HPDE6-E6E7 (cell line): ENCODE results near the gene NOP9.

Source experiments
- DNase-seq: peaks from one replicate; pipeline ENCODE4 v3.0.0; 2011; ENCODE audit warnings: missing footprints; ENCODE audit errors: extremely low spot score

The NOP9 gene, protein sequence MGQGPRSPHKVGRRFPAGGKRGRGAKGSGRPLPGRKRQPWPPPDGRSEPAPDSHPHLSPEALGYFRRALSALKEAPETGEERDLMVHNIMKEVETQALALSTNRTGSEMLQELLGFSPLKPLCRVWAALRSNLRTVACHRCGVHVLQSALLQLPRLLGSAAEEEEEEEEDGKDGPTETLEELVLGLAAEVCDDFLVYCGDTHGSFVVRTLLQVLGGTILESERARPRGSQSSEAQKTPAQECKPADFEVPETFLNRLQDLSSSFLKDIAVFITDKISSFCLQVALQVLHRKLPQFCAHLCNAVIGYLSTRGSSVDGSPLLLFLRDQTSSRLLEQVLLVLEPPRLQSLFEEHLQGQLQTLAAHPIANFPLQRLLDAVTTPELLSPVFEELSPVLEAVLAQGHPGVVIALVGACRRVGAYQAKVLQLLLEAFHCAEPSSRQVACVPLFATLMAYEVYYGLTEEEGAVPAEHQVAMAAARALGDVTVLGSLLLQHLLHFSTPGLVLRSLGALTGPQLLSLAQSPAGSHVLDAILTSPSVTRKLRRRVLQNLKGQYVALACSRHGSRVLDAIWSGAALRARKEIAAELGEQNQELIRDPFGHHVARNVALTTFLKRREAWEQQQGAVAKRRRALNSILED

DNA sequence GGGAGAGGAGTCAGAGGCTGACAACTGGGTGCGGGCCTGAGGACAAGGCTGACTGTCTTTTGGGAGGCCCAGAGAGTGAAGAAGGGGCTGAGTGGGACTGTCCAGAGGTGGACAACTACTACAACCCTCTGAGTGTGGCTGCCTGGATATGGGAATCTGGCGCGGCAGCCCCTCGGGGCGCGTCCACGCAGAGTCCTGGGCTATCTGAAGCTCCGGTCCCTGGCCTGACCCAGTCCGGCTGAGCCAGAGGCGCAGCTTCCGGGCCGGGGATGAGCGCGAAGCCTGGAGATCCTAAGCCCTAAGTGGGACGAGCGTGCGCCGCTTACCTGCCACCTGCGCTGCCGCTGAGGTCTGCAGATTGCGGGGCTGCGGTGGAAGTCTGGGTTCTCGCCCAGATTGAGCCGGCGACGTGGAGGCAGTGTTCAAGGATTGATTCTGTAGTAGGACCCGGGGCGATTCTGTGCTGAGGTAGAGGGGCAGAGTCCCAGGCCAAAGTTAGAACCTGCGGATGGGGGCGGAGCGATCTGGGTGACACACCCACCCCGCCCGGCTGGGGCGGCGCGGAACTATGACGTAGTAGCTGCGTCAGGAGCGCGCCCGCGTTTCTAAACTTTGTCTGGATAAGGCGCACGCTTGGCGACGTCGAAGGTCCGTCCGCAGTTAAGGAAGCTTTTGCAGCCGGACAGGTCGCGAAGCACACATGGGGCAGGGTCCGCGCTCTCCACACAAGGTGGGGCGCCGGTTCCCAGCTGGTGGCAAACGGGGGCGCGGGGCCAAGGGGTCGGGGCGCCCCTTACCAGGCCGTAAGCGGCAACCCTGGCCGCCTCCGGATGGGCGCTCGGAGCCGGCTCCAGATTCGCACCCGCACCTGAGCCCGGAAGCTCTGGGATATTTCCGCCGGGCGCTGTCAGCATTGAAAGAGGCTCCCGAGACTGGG, at the start of gene NOP9, which contains the start of gene DHRS1:
TSS of gene NOP9 (plus strand) at position 596 of the 937 bp plus-strand sequence. CDS start at position 701, 105 bp downstream.
TSS of gene DHRS1 (minus strand) at position 526 of the 937 bp plus-strand sequence. CDS start 674 bp downstream, outside the sequence.
- peak; percentile 76 for DNase-seq

DNA sequence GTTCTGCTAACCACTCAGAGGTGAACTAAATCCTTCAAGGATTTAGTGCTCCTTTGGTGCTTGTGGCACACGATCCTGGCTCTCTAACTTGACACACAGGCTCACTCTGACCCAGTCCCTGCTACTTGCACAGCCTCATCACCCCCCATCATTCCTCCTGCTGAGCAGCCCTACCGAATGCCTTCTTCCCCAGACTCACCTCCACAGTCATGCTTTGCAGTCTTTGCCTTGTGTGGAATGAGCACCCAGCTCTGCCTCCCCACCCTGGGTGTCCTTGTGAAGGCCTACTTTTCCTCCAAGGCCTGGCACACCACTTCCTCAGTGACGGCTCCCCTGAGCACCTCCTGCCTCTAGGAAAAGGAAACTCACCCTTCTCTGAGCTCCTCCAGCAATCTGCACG, 49.3 kb upstream of the NOP9 start:
- DNase-seq, result no peak

DNA sequence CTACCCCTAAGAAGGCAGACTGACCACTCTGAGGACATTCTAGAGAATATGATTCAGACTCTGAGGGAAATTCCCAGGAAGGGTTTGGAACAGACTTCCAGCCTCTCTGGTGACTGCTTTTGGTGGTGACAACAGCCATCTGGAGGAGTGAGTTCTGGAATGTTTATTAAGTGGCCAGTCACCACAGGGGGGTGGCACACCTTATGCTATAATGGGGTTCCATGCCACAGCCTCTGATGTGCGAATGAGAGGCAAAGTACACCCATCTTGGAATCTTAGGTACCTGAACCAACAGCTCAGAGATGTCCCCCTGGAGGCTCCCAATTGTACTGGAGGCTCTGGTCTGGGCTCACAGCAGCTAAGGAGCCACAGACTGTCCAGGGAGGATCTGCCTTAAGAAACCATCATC, 47.8 kb upstream of the NOP9 start:
- no peak for DNase-seq

DNA sequence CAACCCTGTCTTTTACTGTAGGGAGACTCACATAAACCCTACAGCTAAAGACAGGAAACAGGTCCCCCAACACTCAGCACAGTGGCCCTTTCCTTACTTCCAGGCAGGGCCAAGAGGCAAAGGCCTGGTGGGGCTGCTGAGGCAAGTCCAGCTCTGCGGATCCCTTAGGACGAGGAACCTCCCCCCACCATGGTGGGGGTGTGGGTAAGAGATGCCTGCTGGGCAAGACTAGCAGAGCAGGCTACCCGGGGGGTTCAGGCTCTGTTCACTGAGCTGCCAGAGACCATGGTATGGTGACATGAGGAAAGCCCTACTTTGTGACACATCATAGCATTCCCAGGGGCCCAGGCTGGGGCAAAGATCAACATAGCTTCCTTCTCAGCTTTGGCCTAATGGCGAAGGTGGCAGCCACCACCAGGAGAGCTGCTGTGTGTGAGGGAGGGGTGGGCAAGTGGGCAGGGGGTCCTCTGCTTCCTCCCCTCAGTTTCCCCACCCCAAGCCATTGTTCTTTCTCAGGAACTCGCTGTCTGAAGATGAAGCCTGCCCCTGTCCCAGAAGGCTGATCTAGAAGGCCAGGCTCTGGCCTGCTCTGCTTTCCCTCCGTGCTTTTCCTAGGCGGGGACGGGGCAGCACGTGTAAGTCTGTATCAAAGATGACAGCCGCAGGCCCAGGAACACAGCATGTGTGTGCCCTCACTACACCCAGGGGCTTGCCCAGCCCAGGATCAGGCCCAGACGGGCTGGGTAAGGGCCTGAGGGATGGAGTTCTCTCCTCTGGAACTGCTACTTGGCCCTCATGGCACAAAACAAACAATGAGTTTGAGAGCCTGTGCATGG, 47.1 kb upstream of the NOP9 start:
- DNase-seq, result no peak

DNA sequence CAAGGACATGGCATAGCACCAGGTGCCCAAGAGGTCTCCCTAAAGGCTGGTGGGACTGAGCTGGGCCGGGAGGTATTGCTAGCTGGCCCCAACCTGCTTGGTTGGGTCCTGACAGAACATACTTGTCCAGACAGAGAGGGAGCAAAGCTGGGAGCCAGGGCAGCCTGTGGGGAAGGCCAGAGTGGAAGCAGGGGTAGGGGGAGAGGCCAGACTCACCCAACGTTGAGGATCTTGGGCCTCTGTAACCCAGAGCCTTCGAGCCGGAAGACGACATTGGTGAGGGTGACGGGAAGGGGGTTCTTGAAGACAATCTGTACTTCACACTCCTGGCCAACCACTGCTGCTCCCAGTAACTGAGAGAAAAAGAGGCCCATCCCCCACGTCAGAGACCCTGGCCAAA, 45.7 kb upstream of the NOP9 start:
- DNase-seq, result no peak

DNA sequence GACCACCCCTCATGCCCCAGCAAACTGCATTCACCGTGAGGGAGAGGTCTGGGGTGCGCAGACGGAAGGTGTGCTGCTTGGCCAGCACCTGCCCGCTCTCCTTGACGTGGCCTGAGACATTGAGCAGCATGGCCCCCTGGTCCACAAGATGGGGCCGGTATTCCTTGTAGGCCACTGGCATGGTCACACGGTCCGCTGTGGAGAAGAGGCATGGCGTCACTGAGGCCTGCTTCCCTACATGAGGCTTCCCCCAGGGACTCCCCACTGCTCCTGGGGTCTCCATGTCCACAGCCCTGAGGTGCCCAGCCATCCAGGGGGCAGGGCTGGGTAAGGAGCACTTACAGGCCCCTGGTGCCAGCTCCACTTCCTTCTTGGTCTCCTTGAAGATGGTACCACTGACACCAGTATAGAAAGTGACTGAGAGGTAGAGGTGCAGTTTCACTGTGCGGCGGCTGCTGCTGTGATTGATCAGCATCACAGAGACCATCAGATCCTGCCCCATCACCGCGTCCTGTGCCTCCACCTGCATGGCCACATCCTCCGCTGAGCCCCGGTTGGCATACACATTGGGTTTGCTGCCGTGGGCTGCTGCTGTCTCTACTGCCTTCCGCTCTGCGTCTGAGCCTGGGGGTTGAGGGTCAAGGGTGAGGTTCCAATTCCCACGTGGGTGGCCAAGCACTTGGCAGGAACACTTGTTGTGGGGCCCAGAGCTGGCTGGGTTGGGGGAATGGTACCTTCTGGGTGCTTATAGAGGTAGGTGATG, 44.8 kb upstream of the NOP9 start:
- DNase-seq, result no peak

DNA sequence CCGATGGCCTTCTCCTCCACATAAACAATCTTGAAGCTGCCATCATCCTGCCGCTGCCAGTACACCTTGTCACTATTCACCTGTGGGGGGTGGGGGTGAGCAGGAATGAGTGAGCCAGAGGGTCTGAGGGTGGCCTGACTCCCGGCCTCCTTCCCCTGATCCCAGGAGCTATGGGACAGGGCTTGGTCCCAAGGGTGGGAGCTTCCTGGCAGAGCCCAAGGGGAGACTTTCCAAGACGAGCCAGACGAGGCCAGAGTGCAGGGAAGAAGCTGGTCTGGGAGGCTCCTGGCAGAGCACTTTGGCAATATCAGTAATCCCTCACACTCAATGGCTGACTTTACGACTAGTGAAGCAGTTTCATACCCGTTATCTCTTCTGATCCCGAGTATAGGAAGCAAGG, 44.2 kb upstream of the NOP9 start:
- DNase-seq, result no peak

DNA sequence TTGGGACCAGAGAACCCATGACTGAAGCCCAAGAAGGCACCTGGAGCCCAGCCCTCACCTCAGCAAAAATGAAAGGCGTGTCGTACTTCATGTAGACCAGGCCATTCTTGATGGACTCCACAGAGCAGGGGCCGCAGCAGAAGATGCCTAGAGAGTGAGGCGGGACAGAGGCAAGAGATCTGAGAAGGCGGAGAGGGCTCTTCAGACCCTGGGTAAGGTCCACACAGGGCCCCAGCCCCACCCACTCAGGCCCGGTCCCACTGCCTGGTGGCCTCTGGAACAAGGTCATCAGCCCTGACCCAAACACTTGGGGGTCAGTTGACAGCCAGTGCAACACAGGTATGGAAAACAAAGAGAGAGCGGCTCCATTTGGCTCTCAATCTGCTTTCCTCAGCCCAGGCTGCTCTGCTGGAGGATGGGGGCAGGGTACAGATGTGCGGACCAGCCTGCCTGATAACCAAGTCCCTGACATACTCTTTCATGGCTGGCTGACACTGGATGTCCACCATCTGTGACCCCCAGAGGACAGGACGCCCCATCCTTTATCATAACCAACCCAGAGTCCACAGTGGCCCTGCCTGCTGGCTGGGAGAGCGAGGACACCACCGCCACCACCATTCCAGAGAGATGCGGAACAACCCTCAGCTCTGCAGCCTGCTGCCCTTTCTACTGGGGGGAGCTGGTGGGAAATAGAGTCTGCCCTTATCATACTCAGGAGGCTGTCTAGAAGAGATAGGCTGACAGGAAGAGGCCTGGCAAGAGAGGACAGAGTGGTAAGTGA, 43.5 kb upstream of the NOP9 start:
- no peak for DNase-seq

DNA sequence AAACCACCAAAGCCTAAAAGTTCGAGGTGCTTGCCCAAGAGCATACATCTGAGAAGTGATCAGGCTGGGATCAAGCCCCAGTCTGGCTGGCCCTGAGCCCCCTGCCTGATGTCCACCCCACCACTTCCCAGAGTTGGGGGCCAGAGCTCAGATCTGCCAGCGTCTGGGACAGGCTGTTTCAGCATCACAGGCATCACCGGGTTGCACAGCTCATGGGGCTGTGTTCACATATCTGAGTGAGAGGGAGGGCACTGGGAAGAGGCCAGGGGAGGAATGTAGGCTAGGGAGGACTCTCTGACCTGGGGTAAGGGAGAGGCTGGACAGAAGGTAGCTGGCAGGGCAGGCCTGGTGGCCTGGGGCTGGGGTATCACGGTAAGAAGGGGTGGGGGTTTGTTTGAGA, 42.7 kb upstream of the NOP9 start:
- DNase-seq, result no peak

DNA sequence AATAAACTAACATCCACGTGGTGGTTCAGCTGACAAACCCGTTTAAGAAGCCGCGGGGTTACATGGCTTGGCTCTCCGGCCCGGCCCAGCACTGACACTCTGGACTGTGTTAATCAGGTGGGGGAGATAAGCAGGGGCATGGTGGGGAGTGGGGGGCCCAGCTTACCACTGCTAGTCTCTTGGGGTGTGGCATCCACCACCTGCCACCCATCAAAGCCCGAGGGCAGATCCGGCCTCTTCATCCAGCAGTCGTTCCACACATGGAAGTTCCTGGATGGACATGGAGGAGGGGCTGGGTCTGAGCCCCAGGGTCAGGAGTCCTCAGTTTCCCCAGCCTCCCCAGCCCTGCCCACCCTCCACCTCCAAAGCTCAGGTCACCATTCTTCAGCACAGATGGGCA, 41.5 kb upstream of the NOP9 start:
- no peak for DNase-seq

DNA sequence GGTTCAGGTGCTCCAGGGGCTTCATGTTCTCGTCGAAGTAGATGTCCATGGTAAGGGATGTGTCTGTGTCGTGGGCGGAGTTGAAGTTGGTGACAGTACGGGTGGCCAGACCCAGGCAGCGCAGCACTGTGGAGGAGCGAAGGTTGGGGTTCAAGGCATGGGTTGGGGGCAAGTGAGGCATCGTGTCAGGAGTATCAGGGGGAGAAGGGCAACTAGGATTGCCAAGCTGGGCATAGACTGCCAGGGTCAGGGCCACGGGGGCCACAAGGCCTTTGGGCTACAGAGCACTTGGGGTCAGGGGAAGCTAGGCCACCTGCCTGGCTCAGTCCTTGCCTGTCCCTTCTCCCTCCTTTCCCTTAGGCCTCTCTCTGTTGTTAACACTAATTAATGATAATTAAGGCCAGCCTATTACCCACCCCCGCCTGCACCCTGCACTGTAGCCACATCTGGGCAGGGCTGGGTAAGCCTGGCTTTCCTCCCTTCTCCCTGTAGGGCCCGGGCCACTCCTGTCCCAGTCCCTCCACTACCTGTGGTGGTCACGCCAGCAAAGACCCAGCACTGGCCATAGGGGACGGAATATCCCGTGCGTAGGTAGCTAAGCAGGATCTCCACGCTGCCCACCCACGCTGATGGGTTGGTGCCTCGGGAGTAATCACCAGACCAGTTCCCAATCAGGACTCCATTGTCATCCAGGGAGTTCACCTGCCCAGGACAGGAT, 40.9 kb upstream of the NOP9 start:
- no peak for DNase-seq

DNA sequence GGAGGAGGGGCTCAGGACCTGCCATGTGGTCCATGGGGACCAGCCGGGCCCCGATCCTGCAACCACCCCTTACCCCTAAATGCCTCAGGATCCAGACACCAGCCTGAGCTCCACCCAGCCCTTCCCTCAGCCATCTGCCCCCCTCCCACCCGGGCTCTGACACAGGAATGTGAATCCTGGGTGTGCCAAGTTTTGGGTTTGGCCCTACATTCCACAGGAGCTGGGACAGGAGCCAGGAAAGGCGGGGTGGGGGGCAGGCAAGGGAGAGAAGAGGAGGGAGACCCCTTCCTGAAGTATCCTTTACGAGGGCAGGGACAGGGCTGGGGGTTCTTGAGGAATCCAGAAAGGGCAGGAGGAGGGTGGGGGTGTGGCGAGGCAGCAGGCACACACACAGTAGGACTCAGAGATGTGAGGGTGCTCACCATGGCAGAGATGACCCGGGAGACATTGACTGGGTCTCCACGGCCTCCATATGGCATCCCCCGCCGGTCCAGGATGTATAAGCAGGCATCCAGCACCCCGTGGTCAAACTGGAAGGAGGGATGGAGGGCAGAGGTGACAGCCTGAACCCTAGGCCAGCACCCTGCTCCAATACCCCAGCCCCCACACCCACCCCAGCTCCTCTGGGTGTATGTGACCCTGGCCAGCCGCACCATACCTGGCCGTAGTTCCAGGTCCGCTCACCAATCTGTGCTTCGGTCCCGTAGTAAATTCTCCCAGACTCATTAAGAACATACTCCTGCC, 40.2 kb upstream of the NOP9 start:
- no peak for DNase-seq

DNA sequence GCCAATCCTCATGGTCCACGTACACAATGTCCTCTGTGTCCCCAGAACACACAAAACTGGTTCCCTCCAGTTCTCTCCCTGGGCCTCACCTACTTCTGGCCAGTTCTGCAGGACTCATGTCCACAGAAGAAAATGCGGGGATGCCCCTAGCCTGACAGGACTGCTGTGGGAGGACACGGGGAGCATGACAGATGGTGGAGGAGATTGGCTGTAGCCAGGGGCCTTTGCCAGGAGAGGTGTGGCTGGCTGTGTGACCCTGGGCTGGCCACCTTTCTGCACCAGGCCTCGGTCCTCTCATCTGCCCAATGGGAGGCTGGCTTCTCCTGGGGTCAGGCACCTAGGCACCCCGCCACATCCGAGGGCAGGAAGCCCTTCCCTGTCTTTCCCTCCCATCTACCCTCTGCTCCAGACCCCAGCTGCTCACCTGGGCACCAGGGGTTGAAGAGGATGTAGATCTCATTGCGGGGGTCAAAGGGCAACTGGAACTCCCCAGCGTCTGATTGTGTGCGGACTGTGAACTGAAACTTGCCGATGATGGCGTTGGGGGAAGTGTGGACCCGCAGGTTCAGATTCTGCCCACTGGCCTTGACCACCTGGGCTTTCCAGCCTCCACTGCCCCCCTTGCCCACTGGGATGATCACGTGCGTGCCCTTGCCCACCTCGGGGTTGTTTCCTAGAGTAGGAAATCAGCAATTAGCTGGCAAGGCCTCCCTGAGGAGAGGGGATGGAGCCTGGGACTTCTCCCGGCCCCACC, 39.4 kb upstream of the NOP9 start:
- no peak for DNase-seq

DNA sequence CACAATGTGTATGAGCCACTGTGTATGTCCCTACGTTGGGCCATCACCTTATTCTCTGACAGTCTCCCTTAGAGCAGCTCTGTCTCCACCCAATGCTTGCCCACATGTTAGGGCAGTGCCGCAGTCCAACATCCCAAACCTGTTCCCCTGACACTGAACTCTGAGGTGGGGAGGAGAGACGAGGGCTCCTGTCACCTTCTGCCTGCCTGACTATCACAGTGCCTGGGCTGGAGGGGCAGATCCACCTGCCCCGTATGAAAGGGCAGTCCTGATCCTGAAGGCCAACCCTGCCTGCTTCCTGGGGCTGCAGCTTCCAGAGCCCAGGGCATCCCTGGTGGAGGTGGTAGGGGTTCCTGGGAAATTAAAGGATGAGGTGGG, 38.9 kb upstream of the NOP9 start:
- no peak for DNase-seq

DNA sequence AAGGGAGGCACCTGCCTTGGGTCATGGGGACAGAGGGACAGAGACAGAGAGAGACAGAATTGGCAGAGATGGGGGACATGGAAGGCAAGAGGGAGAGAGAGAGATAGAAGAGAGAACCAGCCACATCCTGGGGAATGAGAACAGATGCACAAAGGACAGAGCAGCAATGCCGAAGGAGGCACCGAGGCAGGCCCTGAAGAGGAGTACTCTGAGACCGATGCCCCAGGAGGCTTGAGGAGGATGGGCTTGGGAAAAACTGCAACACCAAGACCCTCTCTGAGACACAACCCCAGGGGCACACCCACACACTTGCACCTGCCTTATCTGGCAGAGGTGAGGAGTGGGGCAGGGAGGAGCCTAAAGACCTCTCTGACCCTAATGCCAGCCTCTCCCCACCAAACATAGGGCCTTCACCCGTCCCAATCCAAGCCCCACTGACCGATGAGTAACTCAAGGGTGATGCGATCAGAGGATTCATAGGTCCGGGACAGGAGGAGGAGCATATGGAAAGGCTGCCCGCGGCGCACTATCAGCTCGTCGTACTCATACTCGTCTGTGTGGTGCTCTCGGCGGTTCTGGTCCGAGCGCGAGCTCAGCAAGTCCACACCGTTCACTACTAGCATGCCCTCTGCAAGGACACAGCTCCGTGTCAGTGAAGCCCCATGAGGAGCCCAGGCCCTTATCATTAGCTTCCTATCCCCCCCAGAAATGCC, 38.2 kb upstream of the NOP9 start:
- no peak for DNase-seq

DNA sequence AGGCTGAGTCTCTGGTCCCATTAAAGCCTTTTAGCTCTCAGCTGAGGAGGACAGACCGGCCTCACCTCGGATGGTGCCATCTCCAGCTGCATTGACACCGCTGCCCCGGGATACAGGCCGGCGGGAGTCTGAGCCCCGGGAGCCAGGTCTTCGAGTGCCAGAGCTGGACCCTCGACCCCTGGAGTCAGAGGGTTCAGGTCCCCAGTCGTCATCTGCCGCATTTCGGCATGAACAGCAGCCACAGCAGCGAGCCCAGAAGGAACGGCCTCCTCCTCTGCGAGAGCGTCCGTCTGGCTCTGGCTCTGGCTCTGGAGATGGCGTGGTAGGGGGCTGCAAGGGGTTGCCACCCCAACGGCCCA, 37.7 kb upstream of the NOP9 start:
- DNase-seq, result no peak
